ENCODE measurements around the gene MRFAP1.
"Not testable (repeated sequence)": the region's sequence is repeated elsewhere in the genome, so short reads cannot be mapped to it uniquely, and the experiment has no call there.

The MRFAP1 gene

DNA sequence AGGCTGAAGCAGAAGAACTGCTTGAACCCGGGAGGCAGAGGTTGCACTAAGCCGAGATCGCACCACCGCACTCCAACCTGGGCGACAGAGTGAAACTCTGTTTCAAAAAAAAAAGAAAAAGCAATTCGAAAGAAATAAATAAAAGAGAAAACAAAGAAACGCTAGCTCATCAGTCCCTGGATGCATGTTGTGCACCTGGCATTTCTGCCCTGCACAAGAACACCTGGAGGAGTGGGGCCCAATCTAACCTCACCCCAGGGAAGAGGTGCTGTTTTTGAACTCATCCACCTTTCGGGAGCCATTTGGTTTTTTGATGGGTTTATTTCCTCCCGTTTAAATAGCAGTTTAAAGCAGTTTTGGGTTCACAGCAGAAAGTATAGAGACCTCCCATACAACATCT lies 5.7 kb upstream of the MRFAP1 start:
- DNase-seq: no peak
- TF ChIP-seq GATA1 (IDR thresholded peaks at IDR 0.05; ENCODE audit: low read depth, low read length) (no peak), POLR2A (IDR thresholded peaks at IDR 0.05; ENCODE audit: low read length) (no peak)

DNA sequence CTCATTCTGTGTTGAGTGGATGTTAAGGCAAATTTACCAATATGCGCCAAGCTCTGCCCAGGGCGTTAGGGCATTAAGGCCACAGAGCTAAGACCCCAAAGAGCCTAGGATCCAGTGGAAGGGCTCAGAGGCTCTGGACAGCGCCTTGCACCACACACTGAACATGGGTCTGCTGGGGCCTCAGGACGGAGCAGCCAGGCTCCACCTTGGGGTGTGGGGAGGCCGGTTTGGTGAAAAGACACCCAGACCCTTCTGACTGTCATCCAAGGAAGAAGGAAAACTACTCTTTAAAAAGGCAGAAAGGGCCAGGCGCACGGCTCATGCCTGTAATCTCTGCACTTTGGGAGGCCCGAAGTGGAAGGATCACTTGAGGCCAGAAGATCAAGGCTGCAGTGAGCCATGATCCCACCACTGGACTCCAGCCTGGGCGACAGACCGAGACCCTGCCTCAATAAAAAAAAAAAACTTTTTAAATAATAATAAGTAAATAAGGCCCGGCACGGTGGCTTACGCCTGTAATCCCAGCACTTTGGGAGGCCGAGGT lies 1.3 kb upstream of the MRFAP1 start:
- TF ChIP-seq POLR2A (IDR thresholded peaks at IDR 0.05; ENCODE audit: low read length) (no peak), GATA1 (IDR thresholded peaks at IDR 0.05; ENCODE audit: low read depth, low read length) (no peak)
- no peak for DNase-seq

DNA sequence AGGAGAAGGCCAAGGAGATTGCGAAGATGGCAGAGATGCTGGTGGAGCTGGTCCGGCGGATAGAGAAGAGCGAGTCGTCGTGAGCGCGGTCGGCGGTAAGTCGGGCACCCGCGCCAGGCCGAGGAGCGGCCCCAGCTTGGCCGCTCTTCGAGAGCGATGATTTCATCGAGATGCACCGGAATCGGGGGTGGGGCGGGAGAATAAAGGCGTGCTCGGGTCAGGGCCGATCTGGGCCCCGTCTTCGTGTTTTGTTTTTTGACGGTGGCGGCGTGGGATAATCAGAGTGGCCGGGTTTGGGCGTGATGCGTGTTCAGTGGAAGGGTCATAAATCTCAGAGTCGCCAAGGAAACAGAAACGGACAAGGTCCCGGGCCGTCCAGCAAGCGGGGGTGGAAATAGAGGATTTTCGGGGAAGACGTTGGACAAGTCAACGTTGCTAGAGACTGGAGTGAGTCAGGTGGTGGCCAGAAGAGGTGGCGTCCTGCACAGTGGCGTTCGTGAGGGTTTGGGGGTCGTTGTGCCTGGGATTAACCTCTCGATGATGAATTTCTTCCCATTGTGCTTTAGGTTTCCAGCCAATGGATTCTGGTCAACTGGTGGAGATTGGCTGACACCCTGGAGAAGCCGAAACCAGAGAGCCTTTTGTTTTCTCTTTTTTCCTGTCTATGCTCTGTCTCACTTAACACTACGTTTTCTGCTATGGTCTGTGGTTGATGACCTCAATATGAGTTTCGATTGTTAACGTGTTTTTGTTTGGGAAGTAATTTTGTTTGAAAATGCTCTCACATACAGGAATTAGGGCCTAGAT lies 882 bp downstream of the MRFAP1 start:
- TF ChIP-seq GATA1 (IDR thresholded peaks at IDR 0.05; ENCODE audit: low read depth, low read length) (no peak), POLR2A (IDR thresholded peaks at IDR 0.05; ENCODE audit: low read length) (no peak)
- DNase-seq: peak; percentile 79 to 82

DNA sequence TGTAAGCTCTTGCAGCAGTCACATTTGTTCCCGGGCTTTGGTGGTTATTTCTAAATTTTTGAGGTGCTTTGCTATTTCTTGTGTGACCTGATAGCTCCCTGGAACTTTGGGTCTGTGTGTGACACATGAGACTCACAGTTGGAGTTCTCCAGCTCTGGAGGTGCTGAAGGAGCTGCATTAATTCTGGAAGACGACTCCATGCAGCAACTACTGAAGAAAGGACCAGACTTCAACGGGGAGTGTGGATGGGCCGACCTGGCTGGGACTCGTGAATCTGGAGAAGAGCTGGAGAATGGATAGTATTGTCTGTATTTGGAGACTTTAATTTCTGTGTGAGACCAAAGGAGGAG lies 1.5 kb downstream of the MRFAP1 start:
- no peak for DNase-seq
- TF ChIP-seq GATA1 (IDR thresholded peaks at IDR 0.05; ENCODE audit: low read depth, low read length): no peak
- TF ChIP-seq POLR2A (IDR thresholded peaks at IDR 0.05; ENCODE audit: low read length): no peak

DNA sequence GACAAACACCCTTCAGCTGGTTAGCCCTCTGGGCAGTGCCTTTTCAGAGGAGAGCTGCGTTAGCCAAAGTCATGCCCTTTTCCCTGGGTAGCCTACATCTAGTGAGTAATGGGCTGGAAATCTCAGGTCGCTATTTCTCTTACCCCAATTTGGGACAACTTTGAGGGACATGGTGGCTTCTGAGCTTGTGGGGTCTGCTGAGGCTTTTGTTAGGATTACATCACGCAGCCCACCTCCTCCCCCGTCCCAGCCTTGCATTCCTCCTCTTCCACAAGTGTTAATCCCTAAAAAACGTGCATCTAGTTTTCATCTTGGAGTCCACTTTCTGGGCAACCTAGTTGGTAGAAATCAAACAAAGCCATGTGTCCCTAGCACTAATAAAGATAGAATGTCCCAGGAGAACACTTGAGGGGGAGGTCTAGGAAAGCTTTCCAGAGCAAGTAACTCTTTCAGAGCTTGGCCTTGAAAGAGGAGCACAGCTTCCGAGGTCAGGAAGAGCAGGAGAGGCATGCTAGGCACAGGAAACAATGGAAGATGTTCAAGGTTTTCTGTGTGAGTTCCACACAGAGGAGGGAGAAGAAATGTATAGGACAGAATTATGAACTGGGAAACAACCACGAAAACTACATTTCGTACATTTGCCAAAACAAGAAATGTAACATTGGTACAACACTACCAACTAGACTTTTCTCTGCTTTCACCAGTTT lies 2.8 kb downstream of the MRFAP1 start:
- no peak for DNase-seq
- TF ChIP-seq POLR2A (IDR thresholded peaks at IDR 0.05; ENCODE audit: low read length) (peak; percentile 24), GATA1 (IDR thresholded peaks at IDR 0.05; ENCODE audit: low read depth, low read length) (no peak)

DNA sequence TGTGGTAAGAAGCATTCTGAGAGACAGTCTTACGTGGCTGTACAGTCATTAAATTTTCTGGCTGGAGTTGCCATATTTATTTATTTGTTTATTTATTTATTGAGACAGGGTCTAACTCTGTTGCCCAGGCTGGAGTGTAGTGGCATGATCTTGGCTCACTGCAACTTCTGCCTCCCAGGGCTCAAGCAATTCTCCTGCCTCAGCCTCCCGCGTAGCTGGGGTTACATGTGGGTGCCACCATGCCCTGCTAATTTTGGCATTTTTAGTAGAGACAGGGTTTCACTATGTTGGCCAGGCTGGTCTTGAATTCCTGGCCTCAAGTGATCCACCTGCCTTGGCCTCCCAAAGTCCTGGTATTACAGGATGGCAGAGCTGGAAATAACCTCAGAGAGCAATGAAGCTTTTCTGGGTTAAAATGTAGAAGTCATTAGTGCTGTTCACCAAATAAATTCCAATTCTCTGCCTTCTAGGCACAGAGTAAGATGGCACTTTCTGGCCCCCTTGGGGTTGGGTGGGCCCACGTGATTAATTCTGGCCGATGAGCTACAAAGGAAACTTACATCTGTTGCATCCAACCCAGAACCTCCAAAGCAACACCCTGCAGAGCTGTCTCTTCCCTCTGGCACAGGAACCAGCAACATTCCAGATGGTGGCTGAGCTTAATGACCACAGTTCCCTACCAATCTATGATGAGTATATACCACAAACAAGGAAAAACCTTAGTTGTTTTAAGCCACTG lies 4.5 kb downstream of the MRFAP1 start:
- no peak for DNase-seq
- TF ChIP-seq GATA1 (IDR thresholded peaks at IDR 0.05; ENCODE audit: low read depth, low read length): no peak
- no peak for TF ChIP-seq POLR2A (IDR thresholded peaks at IDR 0.05; ENCODE audit: low read length)

DNA sequence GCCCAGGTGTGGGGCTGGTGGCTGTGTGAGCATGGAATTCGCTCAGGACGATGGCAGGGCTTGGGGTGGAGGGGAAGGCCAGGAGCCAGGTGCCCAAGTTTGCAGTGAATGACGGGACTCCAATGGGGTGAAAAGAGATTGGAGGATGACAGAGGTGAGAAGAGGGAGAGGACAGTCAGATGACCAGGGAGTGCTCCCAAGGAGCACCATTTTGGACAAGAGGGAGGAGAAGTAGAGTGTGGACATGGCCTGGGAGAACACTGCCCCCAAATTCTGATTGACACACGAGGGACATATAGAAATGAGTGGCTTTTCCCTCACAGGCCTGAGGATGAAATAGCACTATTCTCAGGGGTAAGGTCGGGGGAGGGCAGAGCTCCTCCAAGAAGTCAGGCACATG lies 6.7 kb downstream of the MRFAP1 start:
- no peak for TF ChIP-seq POLR2A (IDR thresholded peaks at IDR 0.05; ENCODE audit: low read length)
- TF ChIP-seq GATA1 (IDR thresholded peaks at IDR 0.05; ENCODE audit: low read depth, low read length): no peak
- no peak for DNase-seq

DNA sequence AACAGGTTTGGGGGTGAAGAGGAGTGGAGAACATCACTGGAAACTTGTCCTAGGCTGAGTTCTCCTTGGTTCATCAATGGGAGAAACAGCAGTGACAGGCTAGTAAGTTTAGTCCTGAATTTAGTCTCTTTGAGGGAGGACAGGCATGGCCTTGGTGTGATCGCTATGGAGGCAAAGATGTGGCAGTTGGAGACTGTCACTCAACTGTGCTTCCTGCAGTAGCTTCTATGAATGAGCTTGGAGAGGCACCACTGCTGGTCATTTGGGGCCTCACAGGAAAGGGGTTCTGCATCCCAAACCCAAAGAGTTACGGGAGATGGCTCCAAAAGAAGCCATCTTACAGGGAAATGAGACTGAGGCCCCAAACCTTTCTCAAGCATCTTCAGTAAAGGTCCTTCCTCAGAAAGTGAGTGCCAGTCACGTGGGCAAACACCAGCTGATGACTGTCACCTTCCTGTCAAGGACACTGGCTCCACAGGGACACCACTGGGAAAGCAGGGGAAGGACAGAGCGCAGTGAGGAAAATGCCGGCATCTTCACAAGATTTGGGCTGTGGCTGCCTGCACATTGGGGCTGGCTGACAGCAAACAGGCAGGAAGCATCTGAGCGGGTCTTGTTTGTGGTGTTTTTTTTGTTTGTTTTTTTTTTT lies 7.2 kb downstream of the MRFAP1 start:
- no peak for DNase-seq
- no peak for TF ChIP-seq POLR2A (IDR thresholded peaks at IDR 0.05; ENCODE audit: low read length)
- no peak for TF ChIP-seq GATA1 (IDR thresholded peaks at IDR 0.05; ENCODE audit: low read depth, low read length)

DNA sequence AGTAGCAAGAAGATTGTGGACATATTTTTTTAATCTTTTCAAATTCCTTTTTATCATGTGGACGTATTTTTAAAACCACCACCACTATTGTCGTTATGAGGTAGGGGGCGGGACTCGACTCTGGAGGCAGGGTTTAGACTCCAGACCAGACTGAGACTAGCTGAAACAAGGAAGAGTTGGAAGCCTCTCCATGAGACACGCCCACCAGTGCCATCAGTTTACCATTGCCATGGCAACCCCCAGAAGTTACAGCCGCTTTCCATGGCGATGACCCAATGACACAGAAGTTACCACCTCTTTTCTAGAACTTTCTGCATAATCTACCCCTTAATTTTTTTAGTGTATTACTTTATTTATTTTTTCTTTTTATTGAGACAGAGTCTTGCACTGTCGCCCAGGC lies 8.7 kb downstream of the MRFAP1 start:
- no peak for DNase-seq

DNA sequence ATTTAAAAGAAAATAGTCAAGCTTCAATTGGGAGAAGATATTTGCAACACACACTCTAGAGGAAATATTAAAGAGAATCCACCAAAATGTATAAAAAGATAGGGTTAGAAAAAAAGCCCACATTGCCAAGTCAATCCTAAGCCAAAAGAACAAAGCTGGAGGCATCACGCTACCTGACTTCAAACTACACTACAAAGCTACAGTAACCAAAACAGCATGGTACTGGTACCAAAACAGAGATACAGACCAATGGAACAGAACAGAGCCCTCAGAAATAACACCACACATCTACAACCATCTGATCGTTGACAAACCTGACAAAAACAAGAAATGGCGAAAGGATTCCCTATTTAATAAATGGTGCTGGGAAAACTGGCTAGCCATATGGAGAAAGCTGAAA lies 13.7 kb downstream of the MRFAP1 start:
- not testable (repeated sequence) for DNase-seq

More for the DNA sequence above, 8.7 kb downstream of the MRFAP1 start:
- TF ChIP-seq POLR2A (IDR thresholded peaks at IDR 0.05; ENCODE audit: low read length) (no peak), GATA1 (IDR thresholded peaks at IDR 0.05; ENCODE audit: low read depth, low read length) (no peak)

DNA sequence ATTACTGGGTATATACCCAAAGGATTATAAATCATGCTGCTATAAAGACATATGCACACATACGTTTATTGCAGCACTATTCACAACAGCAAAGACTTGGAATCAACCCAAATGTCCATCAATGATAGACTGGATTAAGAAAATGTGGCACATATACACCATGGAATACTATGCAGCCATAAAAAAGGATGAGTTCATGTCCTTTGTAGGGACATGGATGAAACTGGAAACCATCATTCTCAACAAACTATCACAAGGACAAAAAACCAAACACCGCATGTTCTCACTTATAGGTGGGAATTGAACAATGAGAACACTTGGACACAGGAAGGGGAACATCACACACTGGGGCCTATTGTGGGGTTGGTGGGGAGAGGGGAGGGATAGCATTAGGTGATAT lies 14.8 kb downstream of the MRFAP1 start:
- not testable (repeated sequence) for DNase-seq

DNA sequence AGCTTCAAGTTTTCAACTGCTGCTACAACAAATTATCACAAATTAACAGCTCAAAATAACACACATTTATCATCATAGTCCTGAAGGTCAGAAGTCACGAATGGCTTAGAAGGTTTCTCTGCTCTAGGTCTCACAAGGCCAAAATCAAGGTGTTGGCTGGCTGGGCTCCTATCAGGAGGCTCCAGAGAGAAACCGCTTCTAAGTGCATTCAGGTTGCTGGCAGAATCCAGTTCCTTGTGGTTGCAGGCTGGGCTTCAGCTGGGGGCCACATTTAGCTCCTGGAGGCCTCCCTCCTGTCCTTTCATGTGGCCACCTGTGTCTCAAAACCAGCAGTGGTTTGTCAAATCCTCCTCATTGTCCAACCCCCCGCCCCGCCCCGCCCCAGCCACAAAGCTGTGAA lies 15.4 kb downstream of the MRFAP1 start:
- no peak for TF ChIP-seq POLR2A (IDR thresholded peaks at IDR 0.05; ENCODE audit: low read length)
- no peak for TF ChIP-seq GATA1 (IDR thresholded peaks at IDR 0.05; ENCODE audit: low read depth, low read length)
- DNase-seq: peak in 1 of 2 experiments; percentile 19

DNA sequence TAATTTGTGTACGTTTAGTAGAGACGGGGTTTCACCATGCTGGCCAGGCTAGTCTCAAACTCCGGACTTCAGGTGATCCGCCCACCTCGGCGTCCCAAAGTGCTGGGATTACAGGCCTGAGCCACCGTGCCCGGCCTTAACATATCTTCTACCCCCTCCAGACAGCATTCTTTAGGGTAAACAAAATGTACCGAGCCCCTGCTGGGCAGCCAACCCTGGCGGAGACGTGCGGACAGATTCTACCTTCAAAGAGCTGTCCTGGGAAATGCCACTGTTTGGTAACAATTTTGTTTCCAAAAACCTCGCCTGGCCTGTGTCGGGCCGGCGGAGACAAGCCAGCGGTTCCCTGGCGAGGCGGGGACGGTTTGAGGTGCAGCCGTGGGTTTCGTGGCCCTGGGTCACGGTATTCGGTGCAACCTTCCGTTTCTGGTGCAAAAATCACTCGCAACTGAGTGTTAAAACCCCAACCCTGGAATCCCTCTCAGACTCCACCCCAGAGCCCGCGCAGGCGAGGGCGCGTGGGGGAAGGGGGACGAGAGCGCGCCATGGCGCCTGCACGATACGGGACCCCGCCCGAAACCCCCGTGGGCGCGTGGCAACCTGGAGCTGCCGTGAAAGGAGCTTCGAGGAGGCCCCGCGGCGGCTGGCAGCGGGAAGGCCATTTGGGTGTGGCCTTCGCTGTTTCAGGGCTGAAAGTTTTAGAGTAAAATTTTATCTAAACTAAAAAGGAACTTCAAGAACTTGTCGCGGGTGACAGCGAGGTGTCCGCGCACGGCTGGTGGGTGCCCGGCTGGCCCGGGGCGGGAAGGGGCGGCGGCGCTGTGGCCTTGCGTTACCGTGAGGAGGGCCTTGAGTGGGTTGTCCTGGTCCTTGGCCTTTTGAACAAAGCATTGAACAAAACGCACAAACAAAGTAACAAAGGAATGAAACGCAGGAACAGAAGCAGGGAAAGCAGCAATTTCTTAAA lies 17.0 kb downstream of the MRFAP1 start:
- no peak for TF ChIP-seq POLR2A (IDR thresholded peaks at IDR 0.05; ENCODE audit: low read length)
- TF ChIP-seq GATA1 (IDR thresholded peaks at IDR 0.05; ENCODE audit: low read depth, low read length): no peak
- no peak for DNase-seq

Measured in erythroblast (primary cell).